HG03108 (cell line): ENCODE measurements around the gene MAN2A2.

Experiments used
- ATAC-seq: cut with Tn5 transposase; IDR thresholded peaks from one replicate; pipeline ENCODE4 v1.9.1; 2021; ENCODE audit warnings: moderate library complexity; ENCODE audit not compliant: unreplicated experiment

Gene MAN2A2

GRCh38 chr15:90957791-90958190 lies 54.7 kb downstream of the MAN2A2 start:
- no peak for ATAC-seq

- ATAC-seq, result no peak
Measured at GRCh38 chr15:90959028-90959595, 56.0 kb downstream of the MAN2A2 start.

DNA sequence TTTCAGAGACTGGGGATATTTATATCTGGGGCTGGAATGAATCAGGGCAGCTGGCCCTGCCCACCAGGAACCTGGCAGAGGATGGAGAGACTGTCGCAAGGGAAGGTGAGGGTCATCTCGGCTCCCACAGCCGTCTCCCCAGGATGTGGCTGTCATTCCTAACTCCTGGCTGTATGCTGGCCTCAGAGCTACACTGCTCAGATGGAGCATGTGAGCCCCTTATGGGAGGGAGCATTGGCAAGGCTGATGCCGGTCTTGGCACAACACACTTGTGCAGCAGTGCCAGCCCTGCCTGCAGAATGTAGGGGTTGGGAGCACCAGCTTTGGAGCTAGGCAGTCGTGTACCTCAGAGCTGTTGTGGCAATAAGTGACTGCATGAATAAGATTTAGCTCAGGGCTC lies 56.8 kb downstream of the MAN2A2 start:
- ATAC-seq, result no peak

DNA sequence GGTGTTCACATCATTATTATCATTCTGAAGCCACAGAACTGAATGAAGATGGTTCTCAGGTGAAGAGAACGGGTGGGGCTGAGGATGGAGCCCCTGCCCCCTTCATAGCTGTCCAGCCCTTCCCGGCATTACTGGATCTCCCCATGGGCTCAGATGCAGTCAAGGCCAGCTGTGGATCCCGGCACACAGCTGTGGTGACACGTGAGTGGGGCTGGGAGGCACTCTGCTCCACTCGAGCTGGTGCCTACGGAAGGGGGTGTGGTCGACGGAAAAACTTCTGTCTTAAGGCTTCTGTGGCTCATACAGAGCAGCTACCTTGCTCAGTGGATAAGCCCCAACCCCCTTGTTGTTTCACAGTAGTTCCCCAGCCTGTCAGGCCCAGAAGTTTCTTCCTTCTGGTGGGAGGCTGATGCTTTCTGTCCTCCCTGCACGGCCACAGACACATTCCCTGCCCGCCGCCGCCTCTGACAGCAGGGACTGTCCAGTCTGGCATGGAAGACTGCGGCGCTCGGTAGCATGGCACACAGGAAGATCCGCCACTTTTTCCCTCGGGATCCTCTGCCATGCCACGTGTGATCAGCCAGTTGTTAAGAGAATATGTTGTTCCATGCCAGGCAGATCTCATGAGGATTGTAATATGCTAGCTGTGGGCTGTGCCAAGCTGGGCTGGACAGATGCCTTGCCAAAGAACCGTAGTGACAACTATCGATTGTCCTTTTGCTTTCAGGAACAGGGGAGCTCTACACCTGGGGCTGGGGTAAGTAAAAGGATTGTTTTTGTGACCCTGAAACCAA lies 57.4 kb downstream of the MAN2A2 start:
- ATAC-seq, result no peak

- ATAC-seq, result no peak
Measured at GRCh38 chr15:90962021-90962420, 58.9 kb downstream of the MAN2A2 start.

DNA sequence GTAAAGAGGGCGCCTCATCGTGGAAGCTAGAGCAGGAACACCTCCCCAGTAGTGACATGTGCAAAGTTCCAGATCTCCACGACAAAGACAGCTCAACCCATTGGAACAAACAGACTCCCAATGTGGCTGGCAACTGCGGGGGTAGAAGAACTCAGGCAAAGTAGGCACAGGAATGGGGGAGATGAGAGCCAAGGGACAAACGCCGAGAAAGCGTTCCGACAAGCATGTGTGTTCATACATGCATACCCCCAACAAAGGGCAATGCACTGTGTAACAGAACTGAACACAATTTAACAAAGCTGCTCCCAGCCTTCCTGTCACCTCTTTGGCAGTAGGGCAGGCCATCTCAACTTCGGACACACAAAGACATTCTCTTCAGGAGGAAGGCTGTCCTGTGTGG lies 63.2 kb downstream of the MAN2A2 start:
- ATAC-seq, result no peak

DNA sequence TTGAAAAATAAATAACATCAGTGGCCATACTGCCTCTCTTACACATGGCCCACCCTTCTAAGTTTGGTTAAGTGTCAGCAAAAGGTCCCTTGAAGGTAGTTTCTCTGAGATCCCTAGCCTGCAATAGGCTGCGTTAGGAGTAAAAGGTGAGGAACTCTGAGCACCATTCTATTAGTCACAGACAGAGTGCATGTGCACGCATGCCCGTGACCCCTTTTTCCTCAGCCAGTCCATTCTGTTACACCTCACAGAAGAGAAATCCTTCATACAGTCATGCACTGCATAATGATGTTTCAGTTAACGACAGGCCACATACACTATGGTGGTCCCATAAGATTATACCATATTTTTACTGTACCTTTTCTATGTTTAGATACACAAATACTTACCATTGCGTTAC lies 64.1 kb downstream of the MAN2A2 start:
- no peak for ATAC-seq

GRCh38 chr15:90968434-90968833 lies 65.3 kb downstream of the MAN2A2 start:
- ATAC-seq, result no peak

DNA sequence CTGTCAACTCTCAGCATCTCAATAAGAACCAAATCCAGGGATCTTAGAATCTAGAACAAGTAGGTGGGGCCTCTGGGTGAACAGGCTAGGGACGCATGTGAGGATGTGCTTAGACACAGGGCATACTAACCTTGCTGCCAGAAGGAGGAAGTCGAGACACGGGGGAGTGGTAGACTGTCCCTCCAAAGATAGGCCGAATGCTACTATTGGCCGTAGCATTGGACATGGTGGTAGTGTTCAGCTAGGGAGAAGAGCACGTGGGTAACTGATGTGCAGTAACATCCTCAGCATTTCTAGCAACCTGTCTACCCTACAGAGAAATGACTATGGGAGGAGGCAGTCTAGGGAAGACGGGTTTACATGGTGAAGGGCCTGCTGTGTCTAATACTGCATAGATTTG lies 67.2 kb downstream of the MAN2A2 start:
- no peak for ATAC-seq

GRCh38 chr15:90972133-90972532 lies 69.0 kb downstream of the MAN2A2 start:
- no peak for ATAC-seq
